Endothelial cell (in vitro differentiated cells): Measurements from ENCODE around the gene LYPD6. TPM values are rescaled to one million over a fixed set of nuclear protein-coding genes. Genes with fewer than 3 reads are reported as not detected.
"Not testable (repeated sequence)": the region's sequence is repeated elsewhere in the genome, so short reads cannot be mapped to it uniquely, and the experiment has no call there.

ENCODE experiments used
- DNase-seq: peaks from one replicate; pipeline ENCODE4 v3.0.0; 2021; ENCODE audit warnings: low spot score
- H3K27ac Mint-ChIP-seq: one replicate; pipeline ENCODE4 v1.8.0; 2021; ENCODE audit warnings: mixed read lengths, inconsistent platforms; ENCODE audit not compliant: unreplicated experiment
- H3K27me3 Mint-ChIP-seq: one replicate; pipeline ENCODE4 v1.8.0; 2021; ENCODE audit warnings: mild to moderate bottlenecking, moderate library complexity, mixed read lengths, inconsistent platforms; ENCODE audit not compliant: unreplicated experiment
- H3K36me3 Mint-ChIP-seq: one replicate; pipeline ENCODE4 v1.8.0; 2021; ENCODE audit warnings: mild to moderate bottlenecking, low read depth, mixed read lengths, inconsistent platforms; ENCODE audit not compliant: unreplicated experiment
- H3K4me1 Mint-ChIP-seq: one replicate; pipeline ENCODE4 v1.8.0; 2021; ENCODE audit warnings: mild to moderate bottlenecking, mixed read lengths, inconsistent platforms; ENCODE audit not compliant: unreplicated experiment
- H3K4me3 Mint-ChIP-seq: one replicate; pipeline ENCODE4 v1.8.0; 2021; ENCODE audit warnings: mild to moderate bottlenecking, mixed read lengths, inconsistent platforms; ENCODE audit not compliant: unreplicated experiment
- H3K9me3 Mint-ChIP-seq: one replicate; pipeline ENCODE4 v1.8.0; 2021; ENCODE audit warnings: mixed read lengths, inconsistent platforms; ENCODE audit not compliant: unreplicated experiment
- total RNA-seq: library from RNA; stranded (reverse); fragmentation: NEBNext Ultra II Directional; extraction: Animal tissue kit (Norgen Biotek cat#: 25700); gene quantifications from one replicate; pipeline ENCODE4 v1.2.1, GENCODE V29; 2021; ENCODE audit not compliant: unreplicated experiment
- TF ChIP-seq, protein P1 (sequence below): fragments of 200-600 bp; sonication (generic); IDR thresholded peaks from one replicate; pipeline ENCODE4 v1.5.0; 2021; ENCODE audit warnings: antibody characterized with exemption; ENCODE audit not compliant: unreplicated experiment

Gene LYPD6
- total RNA-seq, 1 donor from 2014 or later: 3.5 TPM

DNA sequence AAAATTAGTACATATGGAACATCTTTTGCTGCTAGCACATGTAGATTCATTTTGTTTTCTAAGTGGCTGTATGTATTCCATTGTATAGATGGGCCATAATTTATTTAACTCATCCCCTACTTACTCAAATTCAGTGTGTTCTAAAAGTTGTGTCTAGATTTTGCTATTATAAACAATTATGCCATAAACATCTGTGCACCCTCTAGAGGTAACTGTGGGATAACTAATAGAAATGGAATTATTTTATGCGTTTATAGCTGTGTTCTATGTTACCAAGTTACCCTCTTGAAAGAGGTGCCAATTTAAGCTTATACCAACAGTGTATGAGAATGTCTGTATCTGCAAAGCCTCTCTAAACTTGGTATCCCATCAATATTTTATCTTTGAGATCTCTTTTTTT, 156.8 kb downstream of the LYPD6 start:
- no peaks in the 10 kb centered on the region for H3K36me3 Mint-ChIP-seq
- H3K27me3 Mint-ChIP-seq: peaks cover 2% of the 10 kb centered on the region
- H3K9me3 Mint-ChIP-seq: no peaks in the 10 kb centered on the region
- H3K4me1 Mint-ChIP-seq: no peaks in the 10 kb centered on the region
- TF ChIP-seq, protein P1, sequence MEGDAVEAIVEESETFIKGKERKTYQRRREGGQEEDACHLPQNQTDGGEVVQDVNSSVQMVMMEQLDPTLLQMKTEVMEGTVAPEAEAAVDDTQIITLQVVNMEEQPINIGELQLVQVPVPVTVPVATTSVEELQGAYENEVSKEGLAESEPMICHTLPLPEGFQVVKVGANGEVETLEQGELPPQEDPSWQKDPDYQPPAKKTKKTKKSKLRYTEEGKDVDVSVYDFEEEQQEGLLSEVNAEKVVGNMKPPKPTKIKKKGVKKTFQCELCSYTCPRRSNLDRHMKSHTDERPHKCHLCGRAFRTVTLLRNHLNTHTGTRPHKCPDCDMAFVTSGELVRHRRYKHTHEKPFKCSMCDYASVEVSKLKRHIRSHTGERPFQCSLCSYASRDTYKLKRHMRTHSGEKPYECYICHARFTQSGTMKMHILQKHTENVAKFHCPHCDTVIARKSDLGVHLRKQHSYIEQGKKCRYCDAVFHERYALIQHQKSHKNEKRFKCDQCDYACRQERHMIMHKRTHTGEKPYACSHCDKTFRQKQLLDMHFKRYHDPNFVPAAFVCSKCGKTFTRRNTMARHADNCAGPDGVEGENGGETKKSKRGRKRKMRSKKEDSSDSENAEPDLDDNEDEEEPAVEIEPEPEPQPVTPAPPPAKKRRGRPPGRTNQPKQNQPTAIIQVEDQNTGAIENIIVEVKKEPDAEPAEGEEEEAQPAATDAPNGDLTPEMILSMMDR: no peak
- H3K27ac Mint-ChIP-seq: no peak overlapping the region
- H3K4me3 Mint-ChIP-seq: no peak overlapping the region
- DNase-seq: no peak

DNA sequence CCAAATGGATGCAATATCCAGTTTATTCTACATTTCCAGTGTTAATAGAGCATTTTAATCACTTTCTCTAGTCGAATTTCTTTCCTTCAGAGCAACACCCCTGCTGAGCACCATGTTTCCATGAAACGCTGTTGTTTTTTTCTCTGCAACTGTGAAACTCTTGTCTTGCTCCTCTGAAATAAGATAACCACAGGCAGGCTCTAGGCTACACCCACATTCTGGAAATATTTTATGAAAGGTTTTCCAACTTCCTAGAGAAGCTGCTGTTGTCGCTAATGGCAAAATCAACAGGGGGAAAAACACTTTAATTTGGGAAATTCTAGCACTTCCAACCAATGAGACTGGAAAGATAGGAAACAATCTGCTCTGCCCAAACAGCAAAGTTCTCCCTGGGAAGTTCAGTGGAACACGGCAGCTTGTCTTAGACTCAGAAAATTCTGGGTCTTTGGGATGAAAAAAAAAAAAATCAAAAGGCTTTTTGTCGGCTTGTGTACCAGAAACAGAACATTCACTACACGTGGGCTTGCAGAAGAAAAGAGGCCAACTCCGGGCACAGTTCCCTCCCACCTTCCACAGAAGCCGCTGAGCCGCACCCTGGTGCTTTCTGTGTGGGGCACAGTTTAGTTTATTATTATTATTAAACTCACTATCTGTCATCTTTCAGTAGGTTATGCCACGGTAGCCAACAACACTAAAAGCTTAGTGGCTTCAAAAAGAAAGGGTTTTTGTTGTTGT, 158.5 kb downstream of the LYPD6 start:
- H3K27ac Mint-ChIP-seq: no peak overlapping the region
- no peaks in the 10 kb centered on the region for H3K36me3 Mint-ChIP-seq
- no peak overlapping the region for H3K4me3 Mint-ChIP-seq
- H3K4me1 Mint-ChIP-seq: no peaks in the 10 kb centered on the region
- no peak for DNase-seq
- TF ChIP-seq, protein P1: no peak
- H3K9me3 Mint-ChIP-seq: no peaks in the 10 kb centered on the region
- no peaks in the 10 kb centered on the region for H3K27me3 Mint-ChIP-seq

DNA sequence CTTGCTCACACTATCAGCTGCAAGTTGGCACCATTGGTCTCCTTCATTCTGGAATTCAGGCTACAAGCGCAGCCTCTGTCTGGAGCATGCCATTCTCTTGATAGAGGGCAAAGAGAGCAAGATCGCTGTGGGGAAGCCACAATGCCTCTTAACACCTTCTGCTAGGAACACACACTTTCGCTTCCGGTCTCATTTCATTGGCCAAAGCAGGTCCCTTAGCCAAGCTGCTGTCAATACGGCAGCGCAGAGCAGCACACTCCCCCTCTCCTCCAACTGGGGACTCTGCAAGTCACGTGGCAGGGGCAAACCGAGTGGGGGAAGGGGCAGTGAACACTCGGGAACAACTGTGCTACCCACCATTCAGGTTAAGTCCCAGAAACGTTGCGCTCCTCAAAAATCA, 159.1 kb downstream of the LYPD6 start:
- Mint-ChIP-seq H3K27me3 (peaks cover 2% of the 10 kb centered on the region), H3K36me3 (no peaks in the 10 kb centered on the region), H3K4me3 (no peak overlapping the region), H3K27ac (no peak overlapping the region), H3K9me3 (no peaks in the 10 kb centered on the region), H3K4me1 (no peaks in the 10 kb centered on the region)
- TF ChIP-seq, protein P1: no peak
- DNase-seq: no peak

DNA sequence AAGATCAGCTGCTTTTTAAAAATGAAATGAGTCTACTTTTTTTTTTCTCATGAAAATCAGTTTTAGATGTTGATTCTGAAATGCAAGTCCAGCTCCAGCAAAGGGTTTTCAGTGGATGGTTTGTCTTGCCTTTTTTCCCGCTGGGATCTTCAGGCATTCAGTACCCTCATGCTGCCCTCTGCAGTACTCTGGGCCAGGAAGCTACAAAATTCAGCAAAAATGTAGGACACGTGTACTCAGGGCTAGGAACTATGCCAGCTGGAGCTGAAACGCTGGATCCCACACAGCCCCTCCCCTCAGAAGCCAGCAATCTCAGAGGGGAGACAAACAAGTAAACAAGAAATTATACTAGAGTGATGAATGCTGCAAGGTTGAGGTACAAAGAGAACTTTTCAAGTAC, 159.9 kb downstream of the LYPD6 start:
- no peaks in the 10 kb centered on the region for H3K36me3 Mint-ChIP-seq
- peaks cover 2% of the 10 kb centered on the region for H3K27me3 Mint-ChIP-seq

DNA sequence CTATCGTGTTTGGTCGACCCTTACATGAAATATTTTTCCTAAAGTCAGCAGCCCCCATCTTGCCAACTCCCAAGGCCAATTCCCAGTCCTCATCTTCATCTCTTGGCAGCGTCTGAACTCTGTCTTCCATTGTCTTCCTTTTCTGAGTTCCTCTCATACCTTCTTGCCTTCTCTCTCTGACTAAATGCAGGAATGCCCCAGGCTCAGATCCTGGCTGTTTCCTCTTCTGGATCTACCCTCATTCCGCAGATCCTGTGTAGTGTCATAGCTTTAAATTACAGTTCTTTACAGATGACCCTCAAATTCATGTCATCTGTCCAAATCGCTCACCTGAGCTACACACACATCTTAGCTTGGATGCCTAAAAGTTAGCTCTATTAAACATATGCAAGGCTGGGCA, 162.5 kb downstream of the LYPD6 start:
- DNase-seq: no peak
- TF ChIP-seq, protein P1: no peak
- H3K4me1 Mint-ChIP-seq: no peaks in the 10 kb centered on the region
- H3K9me3 Mint-ChIP-seq: no peaks in the 10 kb centered on the region
- H3K4me3 Mint-ChIP-seq: no peak overlapping the region
- no peaks in the 10 kb centered on the region for H3K36me3 Mint-ChIP-seq
- H3K27ac Mint-ChIP-seq: no peak overlapping the region
- peaks cover 2% of the 10 kb centered on the region for H3K27me3 Mint-ChIP-seq

More for the DNA sequence above, 159.9 kb downstream of the LYPD6 start:
- Mint-ChIP-seq H3K9me3 (no peaks in the 10 kb centered on the region), H3K4me1 (no peaks in the 10 kb centered on the region), H3K4me3 (no peak overlapping the region), H3K27ac (no peak overlapping the region)
- TF ChIP-seq, protein P1: no peak
- DNase-seq: no peak

DNA sequence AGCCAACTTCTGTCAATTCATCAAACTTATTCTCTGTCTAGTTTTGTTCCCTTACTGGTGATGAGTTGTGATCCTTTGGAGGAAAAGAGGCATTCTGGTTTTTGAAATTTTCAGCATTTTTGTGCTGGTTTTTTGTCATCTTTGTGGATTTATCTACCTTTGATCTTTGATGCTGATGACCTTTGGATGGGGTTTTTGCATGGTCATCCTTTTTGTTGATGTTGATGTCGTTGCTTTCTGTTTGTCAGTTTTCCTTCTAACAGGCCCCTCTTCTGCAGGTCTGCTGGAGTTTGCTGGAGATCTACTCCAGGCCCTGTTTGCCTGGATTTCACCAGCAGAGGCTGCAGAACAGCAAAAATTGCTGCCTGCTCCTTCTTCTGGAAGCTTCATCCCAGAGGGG, 168.8 kb downstream of the LYPD6 start:
- not testable (repeated sequence) for H3K27ac Mint-ChIP-seq, H3K4me3 Mint-ChIP-seq, DNase-seq, H3K4me1 Mint-ChIP-seq, H3K36me3 Mint-ChIP-seq, H3K27me3 Mint-ChIP-seq, H3K9me3 Mint-ChIP-seq

DNA sequence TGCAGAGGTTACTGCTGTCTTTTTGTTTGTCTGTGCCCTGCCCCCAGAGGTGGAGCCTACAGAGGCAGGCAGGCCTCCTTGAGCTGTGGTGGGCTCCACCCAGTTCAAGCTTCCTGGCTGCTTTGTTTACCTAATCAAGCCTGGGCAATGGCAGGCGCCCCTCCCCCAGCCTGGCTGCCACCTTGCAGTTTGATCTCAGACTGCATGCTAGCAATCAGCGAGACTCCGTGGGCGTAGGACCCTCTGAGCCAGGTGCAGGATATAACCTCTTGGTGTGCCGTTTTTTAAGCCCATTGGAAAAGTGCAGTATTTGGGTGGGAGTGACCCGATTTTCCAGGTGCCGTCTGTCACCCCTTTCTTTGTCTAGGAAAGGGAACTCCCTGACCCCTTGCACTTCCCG, 176.4 kb downstream of the LYPD6 start:
- not testable (repeated sequence) for H3K9me3 Mint-ChIP-seq, H3K27me3 Mint-ChIP-seq, DNase-seq, H3K4me3 Mint-ChIP-seq, H3K27ac Mint-ChIP-seq, H3K4me1 Mint-ChIP-seq, H3K36me3 Mint-ChIP-seq
